Measurements from ENCODE around the gene AMIGO1.
"Not testable (repeated sequence)": the region's sequence is repeated elsewhere in the genome, so short reads cannot be mapped to it uniquely, and the experiment has no call there.

AMIGO1 gene

GRCh38 chr1:109481646-109482045, 27.9 kb downstream of the AMIGO1 start:
- DNase-seq: no peak

GRCh38 chr1:109479901-109480300, 29.6 kb downstream of the AMIGO1 start:
- no peak for DNase-seq

- no peak for DNase-seq
Observed at GRCh38 chr1:109479311-109479710, 30.2 kb downstream of the AMIGO1 start.

GRCh38 chr1:109478806-109479205, 30.7 kb downstream of the AMIGO1 start:
- DNase-seq: no peak

- no peak for DNase-seq
Observed at GRCh38 chr1:109477821-109478220, 31.7 kb downstream of the AMIGO1 start.

GRCh38 chr1:109476825-109477224, 32.7 kb downstream of the AMIGO1 start:
- DNase-seq: no peak

GRCh38 chr1:109475261-109475660, 34.3 kb downstream of the AMIGO1 start:
- no peak for DNase-seq

- no peak for DNase-seq
Observed at GRCh38 chr1:109474697-109475096, 34.8 kb downstream of the AMIGO1 start.

GRCh38 chr1:109473284-109474057, 36.1 kb downstream of the AMIGO1 start:
- not testable (repeated sequence) for DNase-seq

- no peak for DNase-seq
Observed at GRCh38 chr1:109472779-109473178, 36.7 kb downstream of the AMIGO1 start.

- DNase-seq: no peak
Observed at GRCh38 chr1:109470245-109470644, 39.3 kb downstream of the AMIGO1 start.

GRCh38 chr1:109468903-109469302, 40.6 kb downstream of the AMIGO1 start:
- DNase-seq: no peak

- no peak for DNase-seq
Observed at GRCh38 chr1:109468061-109468460, 41.5 kb downstream of the AMIGO1 start.

GRCh38 chr1:109467301-109467777, 42.2 kb downstream of the AMIGO1 start:
- no peak for DNase-seq

GRCh38 chr1:109466452-109467300, 42.9 kb downstream of the AMIGO1 start, which contains the start of gene SYPL2:
TSS of gene SYPL2 (plus strand) at chr1:109466546. CDS start at chr1:109466844, 298 bp downstream.
- no peak for DNase-seq

GRCh38 chr1:109466125-109466451, 43.4 kb downstream of the AMIGO1 start:
- no peak for DNase-seq

- no peak for DNase-seq
Observed at GRCh38 chr1:109457819-109458218, 51.7 kb downstream of the AMIGO1 start.

GRCh38 chr1:109454497-109455133, 54.9 kb downstream of the AMIGO1 start:
- DNase-seq: no peak

All from SIG-M5 (cell line).